K562 (cell line): ENCODE measurements around the gene VGF. TPM values are rescaled to one million over a fixed set of nuclear protein-coding genes. Genes with fewer than 3 reads are reported as not detected.

ENCODE experiments used
- ARNT ChIP-seq, 2 experiments: fragments of 450-650 bp; IDR thresholded peaks; 2 replicates each; pipeline ENCODE4 v1.6.1; 2016; ENCODE audit warnings: mild to moderate bottlenecking in 1 of 2
- CBFA2T3 ChIP-seq: fragments of 450-650 bp; IDR thresholded peaks from 2 replicates; pipeline ENCODE4 v1.6.1; 2017
- DEAF1 ChIP-seq: fragments of 450-650 bp; formaldehyde crosslinking; IDR thresholded peaks from 2 replicates; pipeline ENCODE4 v1.4.0; 2020; ENCODE audit warnings: mild to moderate bottlenecking, moderate library complexity
- E2F6 ChIP-seq, 2 experiments: IDR thresholded peaks; 2 replicates each; pipeline ENCODE4 v1.6.1; 2011; ENCODE audit warnings: borderline replicate concordance in 1 of 2, control low read depth in 1 of 2, low read depth in 1 of 2, low read length in 1 of 2, mild to moderate bottlenecking in 1 of 2, mixed read lengths in 1 of 2, moderate library complexity in 1 of 2; ENCODE audit not compliant: insufficient read depth in 1 of 2, insufficient read length in 1 of 2, poor library complexity in 1 of 2, severe bottlenecking in 1 of 2; ENCODE audit errors: extremely low read depth in 1 of 2
- EP400 ChIP-seq: fragments of 450-650 bp; IDR thresholded peaks from 2 replicates; pipeline ENCODE4 v1.6.1; 2017; ENCODE audit warnings: antibody characterized with exemption, mild to moderate bottlenecking, moderate library complexity
- ERF ChIP-seq: fragments of 450-650 bp; formaldehyde crosslinking; IDR thresholded peaks from 2 replicates; pipeline ENCODE4 v1.4.0; 2020; ENCODE audit warnings: mild to moderate bottlenecking, mixed read lengths
- FOXK2 ChIP-seq, 2 experiments: fragments of 450-650 bp; IDR thresholded peaks in 1 of 2; conservative IDR thresholded peaks in 1 of 2; 2 replicates each; pipeline ENCODE4 v1.6.1; 2016; ENCODE audit warnings: low read depth in 2 of 2, mild to moderate bottlenecking in 1 of 2
- HES1 ChIP-seq: fragments of 450-650 bp; IDR thresholded peaks from 2 replicates; pipeline ENCODE4 v1.6.1; 2016; ENCODE audit warnings: low read depth, mild to moderate bottlenecking, moderate library complexity
- MCM7 ChIP-seq, 2 experiments: fragments of 450-650 bp; IDR thresholded peaks; 2 replicates each; pipeline ENCODE4 v1.6.1; 2016 to 2018
- MGA ChIP-seq: fragments of 450-650 bp; IDR thresholded peaks from 2 replicates; pipeline ENCODE4 v1.6.1; 2016; ENCODE audit warnings: mild to moderate bottlenecking, moderate library complexity
- NFIC ChIP-seq: fragments of 450-650 bp; IDR thresholded peaks from 2 replicates; pipeline ENCODE4 v1.6.1; 2017; ENCODE audit warnings: mild to moderate bottlenecking, inconsistent platforms
- ZEB2 ChIP-seq: fragments of 450-650 bp; IDR thresholded peaks from 2 replicates; pipeline ENCODE4 v1.6.1; 2016
- ZNF717 ChIP-seq: fragments of 250-450 bp; sonication (Bioruptor Pico); IDR thresholded peaks from 2 replicates; pipeline ENCODE4 v1.5.0; 2021
- polyA plus RNA-seq, 8 experiments: library from polyadenylated mRNA; depleted of rRNA in 4 of 8; stranded (reverse) in 5 of 8; unstranded in 3 of 8; fragments of >200 nt; fragmentation: Nextera tagmentation in 2 of 8; fragmentation: Illumina TruSeq in 1 of 8; extraction: Ambion mirVana in 2 of 8; extraction: Trizol in 1 of 8; gene quantifications; 2 replicates each; pipeline versions ENCODE4 v1.2.1 to v1.2.3, GENCODE V29; 2011 to 2014; ENCODE audit warnings: inconsistent platforms in 1 of 8, missing spikeins in 1 of 8
- total RNA-seq, 7 experiments: library from RNA; depleted of rRNA in 6 of 7; stranded (reverse); fragments of >200 nt in 6 of 7; fragmentation: Illumina TruSeq in 2 of 7; extraction: Trizol in 2 of 7; gene quantifications; 2 replicates each; pipeline versions ENCODE4 v1.2.1 to v1.2.3, GENCODE V29; 2011 to 2021; ENCODE audit warnings: low replicate concordance in 1 of 7

VGF gene
- total and polyA plus RNA-seq, 9 of the 15 experiments (the other 6 are each of a cell fraction or from before 2014, with no cell fraction given): 0.03 to 5.7 (median 0.34) TPM

GRCh38 chr7:101169838-101170551 is 4.6 kb upstream of the VGF start (continued):
- TF ChIP-seq DEAF1 (CRISPR knock-in tag): peak; percentile 37; the same call in 1 of the 2 replicates
- no peak for TF ChIP-seq MCM7 (IDR thresholded peaks at IDR 0.05)
- 0 out of 2 replicates have a peak, but pooled peaks have one; percentile 47 for TF ChIP-seq ERF (CRISPR knock-in tag)
- no peak for TF ChIP-seq EP400
- no peak for TF ChIP-seq NFIC
- peak; percentile 20 to 57 for TF ChIP-seq E2F6 (IDR thresholded peaks at IDR 0.05; ENCODE audit: borderline replicate concordance in 1 of 2, extremely low read depth in 1 of 2, insufficient read depth in 1 of 2, insufficient read length in 1 of 2, low read depth in 1 of 2, low read length in 1 of 2, poor library complexity in 1 of 2, severe bottlenecking in 1 of 2)
- no peak for TF ChIP-seq FOXK2 (conservative IDR thresholded peaks at IDR 0.05 in 1 of 2, IDR thresholded peaks at IDR 0.05 in 1 of 2; ENCODE audit: low read depth in 2 of 2)
- no peak for TF ChIP-seq ZNF717 (CRISPR knock-in tag)
- no peak for TF ChIP-seq ARNT (IDR thresholded peaks at IDR 0.05)
- no peak for TF ChIP-seq CBFA2T3
- TF ChIP-seq MGA: no peak
- no peak for TF ChIP-seq ZEB2
- TF ChIP-seq HES1: no peak
